ENCODE results near the gene PPP4R3A.
"Not testable (repeated sequence)": the region's sequence is repeated elsewhere in the genome, so short reads cannot be mapped to it uniquely, and the experiment has no call there.

The PPP4R3A gene

DNA sequence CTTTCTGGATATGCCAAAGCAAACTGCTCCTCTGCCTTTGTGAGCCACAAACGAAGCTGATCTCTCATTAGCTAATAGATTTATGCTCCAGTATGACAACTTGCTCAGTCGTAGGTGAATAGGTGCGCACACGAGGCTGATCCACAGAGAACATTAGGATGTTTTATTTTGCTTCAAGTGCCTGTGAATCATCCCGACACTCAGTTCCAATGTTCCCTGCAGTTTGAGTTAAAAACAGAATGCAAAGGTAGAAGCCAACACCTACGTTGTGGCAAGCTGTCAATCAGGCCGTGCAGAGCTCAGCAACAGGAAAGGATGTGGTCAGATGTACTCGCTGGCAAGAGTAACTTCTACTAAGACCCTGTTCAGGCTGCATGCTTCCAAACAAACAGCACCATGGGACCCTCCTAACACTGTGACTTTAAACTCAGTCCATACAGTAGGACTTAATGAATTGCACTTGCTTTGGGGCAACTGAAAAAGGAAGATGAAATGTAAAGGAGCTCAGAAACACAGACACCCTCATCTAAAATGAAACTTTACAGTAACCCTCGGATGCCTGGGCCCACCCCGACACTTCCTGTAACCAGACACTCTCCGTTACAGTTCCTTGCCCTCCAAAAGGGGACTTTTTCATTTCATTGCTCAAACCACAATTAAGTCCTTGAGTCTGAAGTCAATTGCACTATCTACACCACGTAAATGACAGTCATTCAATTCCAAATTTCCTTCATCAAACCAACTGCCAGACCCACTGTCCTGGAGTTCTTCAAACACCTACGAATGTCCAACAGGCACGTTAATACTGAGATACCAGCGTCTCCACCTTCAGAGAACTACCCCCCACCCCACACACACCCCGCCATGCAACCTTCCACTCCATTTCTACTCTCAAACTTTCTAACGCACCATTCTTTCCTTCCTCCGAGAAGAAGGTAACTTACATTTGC is 94.0 kb downstream of the PPP4R3A start:
- DNase-seq: no peak

GRCh38 chr14:91414475-91414833 is 95.7 kb downstream of the PPP4R3A start:
- DNase-seq: no peak
- in situ Hi-C loops (cut with HindIII; ENCODE audit: low pct_ligation_motif_present, low pct_unique_long_range_greater_than_20kb, low sequenced_read_pairs): no loop called here

More for the DNA sequence above, 94.0 kb downstream of the PPP4R3A start:
- in situ Hi-C loops (cut with HindIII; ENCODE audit: low pct_ligation_motif_present, low pct_unique_long_range_greater_than_20kb, low sequenced_read_pairs): no loop called here

DNA sequence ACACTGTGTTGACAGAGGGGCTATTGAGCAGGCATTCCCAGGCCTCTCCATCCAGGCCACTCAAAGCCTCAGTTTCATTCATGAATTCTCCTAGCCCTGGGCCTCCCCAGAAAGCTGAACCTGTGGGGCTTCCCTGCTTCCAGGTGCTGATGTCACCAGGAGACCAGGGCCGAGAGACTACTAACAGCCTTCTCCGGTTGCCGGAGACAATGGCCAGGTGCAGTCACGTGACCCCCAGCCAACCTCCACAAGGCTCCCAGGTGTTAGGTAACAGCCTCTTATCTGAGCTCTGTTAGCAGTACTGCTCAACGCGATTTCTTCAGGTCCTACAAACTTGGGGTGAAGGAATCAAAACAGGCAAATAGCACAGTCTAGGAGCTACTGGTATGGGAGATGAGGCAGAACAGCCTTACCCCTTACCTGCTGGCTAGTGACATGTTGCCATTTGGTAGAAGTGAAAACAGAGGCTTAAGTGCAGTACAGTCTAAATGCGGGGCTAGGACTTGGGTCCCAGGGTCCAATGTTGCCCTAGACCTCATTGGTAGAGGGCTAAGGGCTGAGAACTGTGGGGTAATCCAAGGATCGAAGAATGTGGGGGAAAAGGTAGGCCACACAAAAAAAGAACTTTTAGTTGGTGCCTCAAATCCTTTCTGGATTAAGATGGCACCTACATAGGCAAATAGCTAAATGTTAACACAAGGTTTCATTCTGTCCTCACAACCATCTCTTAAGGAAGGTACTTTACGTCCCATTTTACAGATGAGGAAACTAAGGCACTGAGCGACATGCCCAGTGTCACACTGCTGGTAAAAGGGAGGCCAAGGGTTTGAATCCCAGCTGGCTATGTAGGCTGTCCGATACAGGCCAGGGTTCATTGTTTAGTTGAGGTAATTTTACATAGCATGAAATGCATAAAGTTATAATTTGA is 96.3 kb downstream of the PPP4R3A start:
- in situ Hi-C loops (cut with HindIII; ENCODE audit: low pct_ligation_motif_present, low pct_unique_long_range_greater_than_20kb, low sequenced_read_pairs): no loop called here
- DNase-seq: no peak

DNA sequence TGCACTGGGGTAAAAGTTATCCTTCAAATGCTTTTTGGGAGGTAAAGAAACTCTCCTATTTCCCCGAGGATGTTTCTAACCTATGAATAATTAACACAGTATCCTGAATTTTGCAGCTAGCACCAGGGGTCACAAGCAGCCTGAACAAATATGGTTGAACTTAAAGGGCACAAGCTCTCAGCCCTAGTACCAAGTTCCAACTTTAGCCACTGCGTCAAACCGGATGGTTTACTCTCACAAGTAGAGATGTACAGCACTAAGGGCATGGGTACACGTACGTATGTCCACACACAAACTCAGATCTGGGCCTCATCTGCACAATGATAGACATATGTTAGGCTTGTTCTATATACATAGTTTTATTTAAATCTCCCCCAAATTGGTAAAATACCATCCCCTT is 97.2 kb downstream of the PPP4R3A start:
- in situ Hi-C loops (cut with HindIII; ENCODE audit: low pct_ligation_motif_present, low pct_unique_long_range_greater_than_20kb, low sequenced_read_pairs): no loop called here
- DNase-seq: no peak

DNA sequence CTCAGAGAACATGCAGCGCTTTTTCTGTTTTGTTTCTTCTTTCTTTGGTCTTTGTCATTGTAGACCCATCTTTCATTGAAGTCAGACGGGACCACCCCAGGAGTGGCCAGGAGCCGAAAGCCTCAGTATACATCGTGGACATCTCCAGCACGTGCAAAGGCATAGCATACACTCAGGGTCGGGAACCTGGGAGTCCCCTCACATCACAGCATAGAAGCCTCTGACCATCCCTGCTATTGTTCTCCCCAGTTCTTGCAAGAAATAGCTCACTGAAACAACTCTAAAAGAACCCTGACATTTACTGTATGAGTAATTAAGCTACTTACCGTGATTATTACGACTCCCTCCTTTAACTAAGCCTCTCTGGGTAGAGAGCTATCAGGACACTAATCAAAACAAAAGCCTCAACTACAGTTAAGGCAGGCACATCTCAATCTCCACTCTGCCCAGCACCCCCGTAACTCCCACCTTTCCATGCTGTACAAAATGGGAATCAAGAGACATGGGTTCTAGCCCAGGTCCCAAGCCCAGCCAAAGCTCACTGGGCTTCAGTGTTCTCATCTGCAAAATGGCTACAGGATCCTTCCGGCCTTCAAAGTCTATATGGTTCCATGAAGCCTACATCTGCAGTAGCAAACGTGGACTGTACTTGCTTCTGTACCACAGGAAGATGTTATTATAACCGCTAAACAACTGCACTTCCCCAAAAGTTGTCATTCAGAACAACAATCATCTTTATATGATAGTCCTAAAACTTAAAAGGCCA is 99.2 kb downstream of the PPP4R3A start:
- in situ Hi-C loops (cut with HindIII; ENCODE audit: low pct_ligation_motif_present, low pct_unique_long_range_greater_than_20kb, low sequenced_read_pairs): no loop called here
- DNase-seq: no peak

DNA sequence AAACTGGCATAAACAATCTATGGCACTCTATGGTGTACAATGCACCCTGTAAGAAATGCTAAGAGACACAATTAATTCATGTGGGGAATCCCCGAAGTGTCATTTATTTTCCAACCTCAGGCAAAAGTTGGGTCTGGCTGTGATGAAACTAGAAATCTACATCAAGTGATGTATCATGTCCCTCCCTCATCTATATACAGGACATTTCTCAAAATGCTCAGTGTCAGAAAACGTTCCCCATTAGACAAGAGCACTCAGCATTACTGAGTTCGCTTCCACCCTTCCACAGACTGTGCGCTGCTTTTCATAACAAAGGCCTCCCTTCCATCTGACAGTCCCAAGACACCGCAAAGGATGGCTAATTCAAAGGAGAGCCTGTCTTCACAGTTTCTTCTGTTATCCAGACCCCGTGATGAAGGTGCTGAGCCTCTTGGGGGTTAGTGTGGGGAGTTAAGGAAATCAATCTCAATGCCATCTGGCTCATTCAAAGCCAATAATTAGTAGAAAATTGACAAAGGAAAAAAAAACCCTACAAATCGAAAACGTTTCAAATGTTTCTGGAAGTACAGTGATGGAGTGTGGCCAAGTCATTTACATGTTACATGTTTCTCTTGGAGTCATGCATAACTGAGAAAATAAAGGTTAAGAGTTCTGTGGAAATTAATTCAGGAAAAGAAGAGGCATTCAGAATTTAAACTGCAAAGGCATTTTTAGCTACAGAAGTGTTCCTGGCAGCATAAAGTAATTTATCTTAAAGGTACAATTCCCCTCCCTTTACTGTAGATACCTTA is 100.0 kb downstream of the PPP4R3A start:
- in situ Hi-C loops (cut with HindIII; ENCODE audit: low pct_ligation_motif_present, low pct_unique_long_range_greater_than_20kb, low sequenced_read_pairs): no loop called here

DNA sequence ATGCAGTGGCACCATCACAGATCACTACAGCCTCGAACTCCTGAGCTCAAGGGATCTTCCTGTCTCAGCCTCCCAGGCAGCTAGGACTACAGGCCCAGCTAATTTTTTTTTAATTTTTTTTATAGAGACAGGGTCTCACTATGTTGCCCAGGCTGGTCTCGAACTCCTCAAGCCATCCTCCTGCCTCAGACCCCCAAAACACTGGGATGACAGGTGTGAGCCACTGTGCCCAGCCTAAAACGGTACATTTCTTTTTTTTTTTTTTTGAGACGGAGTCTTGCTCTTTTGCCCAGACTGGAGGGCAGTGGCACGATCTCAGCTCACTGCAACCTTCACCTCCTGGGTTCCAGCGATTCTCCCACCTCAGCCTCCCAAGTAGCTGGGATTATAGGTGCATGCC is 100.9 kb downstream of the PPP4R3A start:
- DNase-seq; in situ Hi-C loops (cut with HindIII; ENCODE audit: low pct_ligation_motif_present, low pct_unique_long_range_greater_than_20kb, low sequenced_read_pairs): not testable (repeated sequence)

More for the DNA sequence above, 100.0 kb downstream of the PPP4R3A start:
- no peak for DNase-seq

Measured in ACHN (cell line).